HG03558 (cell line): ENCODE results near the gene PBX4.

Experiments used
- ATAC-seq: cut with Tn5 transposase; IDR thresholded peaks from one replicate; pipeline ENCODE4 v1.9.1; 2021; ENCODE audit warnings: moderate number of reproducible peaks; ENCODE audit not compliant: unreplicated experiment; ENCODE audit errors: extremely low read depth

Gene PBX4

GRCh38 chr19:19595171-19595701 is 23.3 kb downstream of the PBX4 start:
- no peak for ATAC-seq

- no peak for ATAC-seq
These were observed 24.1 kb downstream of the PBX4 start for GRCh38 chr19:19594381-19594780.

- no peak for ATAC-seq
These were observed 25.8 kb downstream of the PBX4 start for GRCh38 chr19:19592690-19593089.

GRCh38 chr19:19591133-19591825 is 27.2 kb downstream of the PBX4 start:
- no peak for ATAC-seq

GRCh38 chr19:19588546-19588945 is 29.9 kb downstream of the PBX4 start:
- no peak for ATAC-seq

GRCh38 chr19:19587771-19588170 is 30.7 kb downstream of the PBX4 start:
- no peak for ATAC-seq

- no peak for ATAC-seq
These were observed 34.1 kb downstream of the PBX4 start for GRCh38 chr19:19584356-19584755.

- ATAC-seq, result no peak
These were observed 36.0 kb downstream of the PBX4 start for GRCh38 chr19:19582471-19582870.

- ATAC-seq, result no peak
These were observed 37.1 kb downstream of the PBX4 start for GRCh38 chr19:19581391-19581790.

- ATAC-seq, result no peak
These were observed 38.1 kb downstream of the PBX4 start for GRCh38 chr19:19580418-19580817.

- no peak for ATAC-seq
These were observed 38.7 kb downstream of the PBX4 start for GRCh38 chr19:19579533-19580361.

- ATAC-seq, result no peak
These were observed 40.2 kb downstream of the PBX4 start for GRCh38 chr19:19578252-19578651.

- no peak for ATAC-seq
These were observed 43.1 kb downstream of the PBX4 start for GRCh38 chr19:19575411-19575810.

GRCh38 chr19:19571071-19571786 is 47.3 kb downstream of the PBX4 start:
- no peak for ATAC-seq

GRCh38 chr19:19570571-19570970 is 47.9 kb downstream of the PBX4 start:
- no peak for ATAC-seq

- ATAC-seq, result no peak
These were observed 49.4 kb downstream of the PBX4 start for GRCh38 chr19:19568802-19569756.

GRCh38 chr19:19567391-19567790 is 51.1 kb downstream of the PBX4 start:
- ATAC-seq, result no peak

GRCh38 chr19:19566306-19566705 is 52.2 kb downstream of the PBX4 start:
- ATAC-seq, result no peak

- no peak for ATAC-seq
These were observed 55.1 kb downstream of the PBX4 start for GRCh38 chr19:19563348-19563848.
